ENCODE results near the gene DCHS2.
A peak's percentile ranks its signal among the peaks of the same experiment; 100 is the strongest.

DCHS2 gene

GRCh38 chr4:154450966-154451365 lies 40.6 kb downstream of the DCHS2 start:
- DNase-seq (ENCODE audit: low read depth, low spot score): no peak

GRCh38 chr4:154444958-154445357 lies 46.6 kb downstream of the DCHS2 start:
- DNase-seq (ENCODE audit: low read depth, low spot score): no peak

- no peak for DNase-seq (ENCODE audit: low read depth, low spot score)
Measured at GRCh38 chr4:154441982-154442381, 49.6 kb downstream of the DCHS2 start.

GRCh38 chr4:154441124-154441523 lies 50.5 kb downstream of the DCHS2 start:
- DNase-seq (ENCODE audit: low read depth, low spot score): no peak

- DNase-seq (ENCODE audit: low read depth, low spot score): no peak
Measured at GRCh38 chr4:154439224-154439623, 52.4 kb downstream of the DCHS2 start.

GRCh38 chr4:154435895-154436294 lies 55.7 kb downstream of the DCHS2 start:
- no peak for DNase-seq (ENCODE audit: low read depth, low spot score)

GRCh38 chr4:154433543-154433942 lies 58.1 kb downstream of the DCHS2 start:
- peak; percentile 5 for DNase-seq (ENCODE audit: low read depth, low spot score)

- no peak for DNase-seq (ENCODE audit: low read depth, low spot score)
Measured at GRCh38 chr4:154429176-154429575, 62.4 kb downstream of the DCHS2 start.

- DNase-seq (ENCODE audit: low read depth, low spot score): no peak
Measured at GRCh38 chr4:154427149-154427548, 64.5 kb downstream of the DCHS2 start.

- DNase-seq (ENCODE audit: low read depth, low spot score): no peak
Measured at GRCh38 chr4:154425514-154425913, 66.1 kb downstream of the DCHS2 start.

GRCh38 chr4:154424810-154425484 lies 66.7 kb downstream of the DCHS2 start:
- no peak for DNase-seq (ENCODE audit: low read depth, low spot score)

GRCh38 chr4:154422152-154422551 lies 69.4 kb downstream of the DCHS2 start:
- DNase-seq (ENCODE audit: low read depth, low spot score): no peak

GRCh38 chr4:154421618-154422017 lies 70.0 kb downstream of the DCHS2 start:
- no peak for DNase-seq (ENCODE audit: low read depth, low spot score)

GRCh38 chr4:154417373-154417673 lies 74.3 kb downstream of the DCHS2 start:
- DNase-seq (ENCODE audit: low read depth, low spot score): no peak

GRCh38 chr4:154416190-154416547 lies 75.4 kb downstream of the DCHS2 start:
- peak; percentile 39 for DNase-seq (ENCODE audit: low read depth, low spot score)

GRCh38 chr4:154415313-154415712 lies 76.3 kb downstream of the DCHS2 start:
- DNase-seq (ENCODE audit: low read depth, low spot score): no peak

- no peak for DNase-seq (ENCODE audit: low read depth, low spot score)
Measured at GRCh38 chr4:154414796-154415195, 76.8 kb downstream of the DCHS2 start.

- DNase-seq (ENCODE audit: low read depth, low spot score): no peak
Measured at GRCh38 chr4:154414371-154414770, 77.2 kb downstream of the DCHS2 start.

GRCh38 chr4:154407443-154407842 lies 84.2 kb downstream of the DCHS2 start:
- no peak for DNase-seq (ENCODE audit: low read depth, low spot score)

GRCh38 chr4:154406018-154406795 lies 85.4 kb downstream of the DCHS2 start:
- DNase-seq (ENCODE audit: low read depth, low spot score): no peak

- no peak for DNase-seq (ENCODE audit: low read depth, low spot score)
Measured at GRCh38 chr4:154399259-154399974, 92.2 kb downstream of the DCHS2 start.

GRCh38 chr4:154390324-154390723 lies 101.3 kb downstream of the DCHS2 start:
- no peak for DNase-seq (ENCODE audit: low read depth, low spot score)

GRCh38 chr4:154389148-154389547 lies 102.5 kb downstream of the DCHS2 start:
- DNase-seq (ENCODE audit: low read depth, low spot score): no peak

All from ELF-1 (cell line).